A673 (cell line): ENCODE results near the gene PSMG2. TPM values are rescaled to one million over a fixed set of nuclear protein-coding genes. Genes with fewer than 3 reads are reported as not detected.

Experiments
- BruUV-seq: library from RNA; stranded (reverse); fragments of 400-500 nt; replicated peaks from 2 replicates; lab custom pipeline; 2021; lab: Mats Ljungman, UMichigan
- CTCF ChIA-PET: fragments of 300-600 bp; sonication (Branson Sonifier 250); formaldehyde crosslinking; loops from one replicate; lab custom pipeline; 2022; ENCODE audit warnings: antibody characterized with exemption; lab: Charles Lee
- POLR2A ChIA-PET: fragments of 300-600 bp; sonication (Branson Sonifier 250); formaldehyde crosslinking; loops from one replicate; lab custom pipeline; 2022; ENCODE audit warnings: antibody characterized with exemption; ENCODE audit not compliant: low non-redundant PET; lab: Charles Lee
- DNase-seq: peaks from one replicate; pipeline ENCODE4 v3.0.0-alpha.2; 2015; ENCODE audit warnings: low spot score
- H3K27ac ChIP-seq: fragments of 200-600 bp; sonication (generic); 2 replicates; pipeline ENCODE4 v1.5.1; 2016; ENCODE audit warnings: mixed run types, low read depth, mild to moderate bottlenecking, mixed read lengths, antibody characterized with exemption, low read length; ENCODE audit not compliant: poor library complexity, severe bottlenecking
- H3K27me3 ChIP-seq: fragments of 200-600 bp; sonication (generic); replicated peaks from 2 replicates; pipeline ENCODE4 v1.6.1; 2017; ENCODE audit warnings: mixed run types, low read depth, mild to moderate bottlenecking, mixed read lengths, antibody characterized with exemption, low read length; ENCODE audit not compliant: insufficient read depth, poor library complexity
- H3K36me3 ChIP-seq: fragments of 200-600 bp; sonication (generic); 2 replicates; pipeline ENCODE4 v1.6.1; 2016; ENCODE audit warnings: mixed run types, mild to moderate bottlenecking, mixed read lengths, antibody characterized with exemption, low read length; ENCODE audit not compliant: insufficient read depth, poor library complexity, severe bottlenecking
- H3K4me1 ChIP-seq: fragments of 200-600 bp; sonication (generic); 2 replicates; pipeline ENCODE4 v1.6.1; 2017; ENCODE audit warnings: mixed run types, mild to moderate bottlenecking, mixed read lengths, antibody characterized with exemption, low read length; ENCODE audit not compliant: insufficient read depth, poor library complexity, severe bottlenecking
- H3K4me3 ChIP-seq: fragments of 200-600 bp; sonication (generic); 2 replicates; pipeline ENCODE4 v1.5.1; 2016; ENCODE audit warnings: low read depth, mixed run types, mild to moderate bottlenecking, mixed read lengths, low read length; ENCODE audit not compliant: poor library complexity, severe bottlenecking
- H3K9me3 ChIP-seq: fragments of 200-600 bp; sonication (generic); 2 replicates; pipeline ENCODE4 v1.6.1; 2016; ENCODE audit warnings: mixed run types, low read depth, mild to moderate bottlenecking, mixed read lengths, antibody characterized with exemption, low read length; ENCODE audit not compliant: poor library complexity, severe bottlenecking
- CTCF ChIP-seq: fragments of 300-800, 200-600 bp; sonication (generic); conservative IDR thresholded peaks from 2 replicates; pipeline ENCODE4 v1.5.1; 2017; ENCODE audit warnings: low read depth, mild to moderate bottlenecking, antibody characterized with exemption, low read length, moderate library complexity, mixed read lengths
- EZH2 ChIP-seq: fragments of 200-600 bp; sonication (generic); IDR thresholded peaks from 2 replicates; pipeline ENCODE4 v1.6.1; 2017; ENCODE audit warnings: borderline replicate concordance, low read depth, mild to moderate bottlenecking, mixed read lengths, antibody characterized with exemption, low read length; ENCODE audit not compliant: poor library complexity, severe bottlenecking
- intact Hi-C: fragments of 100-400 bp; cut with micrococcal nuclease; formaldehyde crosslinking; loops from one replicate; pipeline ENCODE4 v1.10.0; 2022; ENCODE audit not compliant: unreplicated experiment
- total RNA-seq: library from RNA; stranded (reverse); gene quantifications from 2 replicates; pipeline ENCODE4 v1.2.3, GENCODE V29; 2021

Gene PSMG2
- total RNA-seq, 1 experiment from 2014 or later, result 74.0 TPM

GRCh38 chr18:12721495-12722275 lies 18.8 kb downstream of the PSMG2 start:
- Histone ChIP-seq H3K4me3 (no peak overlapping the region), H3K27ac (no peak overlapping the region), H3K27me3 (no peaks in the 10 kb centered on the region), H3K9me3 (no peaks in the 10 kb centered on the region), H3K4me1 (no peaks in the 10 kb centered on the region), H3K36me3 (peaks cover 75% of the 10 kb centered on the region)
- intact Hi-C loops, result no loop called here
- no peak for DNase-seq
- POLR2A ChIA-PET, result no interaction called here
- BruUV-seq, result no TSS peak
- CTCF ChIA-PET, result no interaction called here
- no peak for TF ChIP-seq EZH2
- TF ChIP-seq CTCF, result no peak

GRCh38 chr18:12722731-12723130 lies 19.9 kb downstream of the PSMG2 start:
- intact Hi-C loops, result no loop called here
- H3K27ac ChIP-seq, result no peak overlapping the region
- ChIA-PET CTCF (no interaction called here), POLR2A (no interaction called here)
- no peaks in the 10 kb centered on the region for H3K9me3 ChIP-seq
- H3K36me3 ChIP-seq, result peaks cover 67% of the 10 kb centered on the region
- H3K4me1 ChIP-seq, result no peaks in the 10 kb centered on the region
- DNase-seq, result no peak
- TF ChIP-seq EZH2 (no peak), CTCF (no peak)
- no TSS peak for BruUV-seq
- no peaks in the 10 kb centered on the region for H3K27me3 ChIP-seq
- no peak overlapping the region for H3K4me3 ChIP-seq

- TF ChIP-seq EZH2 (no peak), CTCF (no peak)
- CTCF ChIA-PET, result interaction anchor here (1.1 kb wide), 1 partner anchor 208 kb away, joined by 5 read pairs; no protein-coding TSS in a partner anchor
- BruUV-seq, result no TSS peak
- POLR2A ChIA-PET, result no interaction called here
- Histone ChIP-seq H3K9me3 (peaks cover 9% of the 10 kb centered on the region), H3K27ac (no peak overlapping the region), H3K27me3 (no peaks in the 10 kb centered on the region), H3K4me1 (no peaks in the 10 kb centered on the region), H3K4me3 (no peak overlapping the region), H3K36me3 (peaks cover 34% of the 10 kb centered on the region)
- DNase-seq, result no peak
- intact Hi-C loops, result loop anchor here (2.0 to 5.0 kb wide), 3 partner anchors 166 to 906 kb away; no protein-coding TSS in a partner anchor
These were observed 23.5 kb downstream of the PSMG2 start for GRCh38 chr18:12726331-12726730.
